GM18502 (cell line): Measurements from ENCODE around the gene LGI2.
"Not testable (repeated sequence)": the region's sequence is repeated elsewhere in the genome, so short reads cannot be mapped to it uniquely, and the experiment has no call there.

Source experiments
- ATAC-seq: cut with Tn5 transposase; IDR thresholded peaks from one replicate; pipeline ENCODE4 v1.9.1; 2021; ENCODE audit warnings: mild to moderate bottlenecking; ENCODE audit not compliant: unreplicated experiment, poor library complexity

LGI2 gene

GRCh38 chr4:25051534-25051933, 20.8 kb upstream of the LGI2 start:
- ATAC-seq: no peak

- ATAC-seq: no peak
Observed at GRCh38 chr4:25050370-25051078, 19.8 kb upstream of the LGI2 start.

GRCh38 chr4:25043548-25043947, 12.8 kb upstream of the LGI2 start:
- ATAC-seq: no peak

- ATAC-seq: no peak
Observed at GRCh38 chr4:25033526-25033925, 2.8 kb upstream of the LGI2 start.

GRCh38 chr4:25032126-25032525, 1.4 kb upstream of the LGI2 start:
- ATAC-seq: no peak

- ATAC-seq: no peak
Observed at GRCh38 chr4:25031077-25031621, 403 bp upstream of the LGI2 start.

GRCh38 chr4:25029479-25030276, 1.1 kb downstream of the LGI2 start:
- no peak for ATAC-seq

GRCh38 chr4:25028851-25029250, 1.9 kb downstream of the LGI2 start:
- no peak for ATAC-seq

- ATAC-seq: no peak
Observed at GRCh38 chr4:25022766-25023165, 8.0 kb downstream of the LGI2 start.

GRCh38 chr4:25021216-25021615, 9.5 kb downstream of the LGI2 start:
- no peak for ATAC-seq

- ATAC-seq: no peak
Observed at GRCh38 chr4:25020236-25020635, 10.5 kb downstream of the LGI2 start.

GRCh38 chr4:25019501-25019900, 11.2 kb downstream of the LGI2 start:
- no peak for ATAC-seq

GRCh38 chr4:25015012-25015411, 15.7 kb downstream of the LGI2 start:
- no peak for ATAC-seq

- ATAC-seq: not testable (repeated sequence)
Observed at GRCh38 chr4:25014662-25014983, 16.1 kb downstream of the LGI2 start.

GRCh38 chr4:25013756-25014661, 16.7 kb downstream of the LGI2 start:
- no peak for ATAC-seq

- ATAC-seq: no peak
Observed at GRCh38 chr4:25012655-25013054, 18.1 kb downstream of the LGI2 start.

GRCh38 chr4:25011135-25011866, 19.4 kb downstream of the LGI2 start:
- ATAC-seq: no peak

- ATAC-seq: no peak
Observed at GRCh38 chr4:25007598-25007997, 23.1 kb downstream of the LGI2 start.

- ATAC-seq: no peak
Observed at GRCh38 chr4:25002681-25003080, 28.1 kb downstream of the LGI2 start.

- ATAC-seq: no peak
Observed at GRCh38 chr4:25001509-25001908, 29.2 kb downstream of the LGI2 start.
